Right forelimb (tissue), 1 donor: ENCODE results near the gene RPRM.
"Not testable (repeated sequence)": the region's sequence is repeated elsewhere in the genome, so short reads cannot be mapped to it uniquely, and the experiment has no call there.

Experiments
- DNase-seq: peaks from one replicate; pipeline ENCODE4 v3.0.0-alpha.2; 2018

RPRM gene

GRCh38 chr2:153478289-153479261, at the start of gene RPRM:
TSS of gene RPRM (minus strand) at chr2:153478762. CDS start at chr2:153478565, 197 bp downstream.
- peak; percentile 85 for DNase-seq

GRCh38 chr2:153519257-153519875, 40.8 kb upstream of the RPRM start:
- peak; percentile 55 for DNase-seq

GRCh38 chr2:153512331-153512730, 33.8 kb upstream of the RPRM start:
- no peak for DNase-seq

- DNase-seq, result no peak
Measured at GRCh38 chr2:153510996-153511395, 32.4 kb upstream of the RPRM start.

GRCh38 chr2:153509133-153509532, 30.6 kb upstream of the RPRM start:
- DNase-seq, result no peak

GRCh38 chr2:153506499-153506898, 27.9 kb upstream of the RPRM start:
- DNase-seq, result not testable (repeated sequence)

GRCh38 chr2:153499439-153499838, 20.9 kb upstream of the RPRM start:
- no peak for DNase-seq

- no peak for DNase-seq
Measured at GRCh38 chr2:153497938-153498629, 19.5 kb upstream of the RPRM start.

GRCh38 chr2:153495725-153496124, 17.2 kb upstream of the RPRM start:
- no peak for DNase-seq

- DNase-seq, result no peak
Measured at GRCh38 chr2:153488072-153488471, 9.5 kb upstream of the RPRM start.

- no peak for DNase-seq
Measured at GRCh38 chr2:153487448-153487847, 8.9 kb upstream of the RPRM start.

- no peak for DNase-seq
Measured at GRCh38 chr2:153479573-153479972, 1.0 kb upstream of the RPRM start.

GRCh38 chr2:153477636-153478288, 800 bp downstream of the RPRM start:
- DNase-seq, result no peak

GRCh38 chr2:153476816-153477635, 1.5 kb downstream of the RPRM start:
- no peak for DNase-seq

- no peak for DNase-seq
Measured at GRCh38 chr2:153476491-153476815, 2.1 kb downstream of the RPRM start.

GRCh38 chr2:153474876-153475435, 3.6 kb downstream of the RPRM start:
- DNase-seq, result no peak

GRCh38 chr2:153474407-153474806, 4.2 kb downstream of the RPRM start:
- DNase-seq, result no peak

- DNase-seq, result no peak
Measured at GRCh38 chr2:153470867-153471266, 7.7 kb downstream of the RPRM start.

- no peak for DNase-seq
Measured at GRCh38 chr2:153464395-153464794, 14.2 kb downstream of the RPRM start.

- no peak for DNase-seq
Measured at GRCh38 chr2:153462338-153462859, 16.2 kb downstream of the RPRM start.

- no peak for DNase-seq
Measured at GRCh38 chr2:153461453-153461852, 17.1 kb downstream of the RPRM start.

- no peak for DNase-seq
Measured at GRCh38 chr2:153455861-153456260, 22.7 kb downstream of the RPRM start.
